GM21619 (cell line): ENCODE results near the gene CNTNAP2.

Experiments used
- ATAC-seq: cut with Tn5 transposase; IDR thresholded peaks from one replicate; pipeline ENCODE4 v1.9.1; 2021; ENCODE audit not compliant: unreplicated experiment

The CNTNAP2 gene

DNA sequence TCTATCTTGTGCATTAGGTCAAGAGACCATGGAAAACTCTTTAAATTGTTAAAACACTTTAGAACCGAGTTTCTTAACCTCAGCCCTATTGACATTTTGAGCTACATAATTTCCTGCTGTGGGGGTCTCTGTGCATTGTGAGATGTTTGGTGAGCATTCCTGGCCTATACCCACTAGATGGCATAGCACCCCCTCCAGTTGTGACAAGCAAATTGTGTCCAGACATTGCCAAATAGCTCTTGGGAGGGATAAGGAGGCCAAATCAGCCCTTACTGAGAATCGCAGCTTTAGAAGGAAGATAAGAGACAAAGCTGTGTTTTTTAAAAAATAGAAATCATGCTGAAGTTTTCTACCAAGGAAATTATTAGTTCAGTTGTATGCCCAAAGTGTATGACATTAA, 1315.5 kb downstream of the CNTNAP2 start:
- ATAC-seq = no peak

DNA sequence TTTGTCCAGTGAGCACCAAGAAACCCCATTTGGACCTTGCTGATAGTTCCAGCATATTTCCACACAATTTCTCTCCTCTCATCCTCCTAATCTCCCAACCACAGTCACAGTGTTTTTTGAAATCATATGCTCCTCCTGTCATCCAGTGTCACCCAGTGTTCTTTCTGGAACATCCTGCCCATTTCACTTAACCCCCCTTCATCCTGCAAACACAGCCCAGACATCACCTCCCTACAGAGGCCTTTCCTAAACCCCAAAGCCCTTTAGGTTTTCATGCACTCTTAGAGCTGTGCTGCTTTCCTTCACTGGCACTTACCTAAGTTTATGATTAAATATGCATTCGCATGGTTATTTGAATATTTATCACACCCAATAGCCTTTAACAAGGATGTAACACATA, 1316.0 kb downstream of the CNTNAP2 start:
- ATAC-seq = no peak

DNA sequence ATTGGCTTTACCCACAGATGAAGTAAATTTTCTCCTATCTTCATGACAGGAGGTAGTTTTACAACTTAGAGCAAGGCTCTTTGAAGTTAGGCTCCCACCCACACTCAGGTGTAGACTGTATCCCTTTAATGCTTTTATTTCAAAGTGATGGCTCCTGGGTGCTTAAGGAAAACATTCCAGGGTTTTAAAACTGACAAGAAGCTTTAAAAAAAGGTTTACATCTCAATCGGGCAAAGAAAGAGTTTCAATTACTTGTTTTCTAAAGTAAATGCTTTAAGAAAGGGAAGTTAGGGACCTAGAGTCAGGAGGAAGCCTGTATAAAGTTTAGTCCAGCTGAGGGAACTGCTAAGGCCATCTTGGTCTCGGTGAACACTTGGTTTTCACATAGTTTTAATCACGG, 1320.1 kb downstream of the CNTNAP2 start:
- ATAC-seq = no peak

DNA sequence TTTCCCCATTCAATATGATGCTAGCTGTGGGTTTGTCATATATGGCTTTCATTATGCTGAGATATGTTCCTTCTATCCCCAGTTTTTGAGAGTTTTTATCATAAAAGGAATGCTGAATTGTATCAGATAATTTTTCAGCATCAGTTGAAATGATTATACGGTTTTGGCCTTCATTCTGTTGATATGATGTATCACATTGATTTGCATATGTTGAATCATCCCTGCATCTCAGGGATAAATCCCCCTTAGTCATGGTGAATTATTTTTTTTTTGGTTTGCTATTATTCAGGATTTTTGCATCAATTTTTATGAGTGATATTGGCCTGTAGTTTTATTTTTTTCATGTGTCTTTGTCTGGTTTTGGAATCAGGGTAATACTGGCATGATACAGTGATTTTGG, 1321.6 kb downstream of the CNTNAP2 start:
- ATAC-seq = no peak

DNA sequence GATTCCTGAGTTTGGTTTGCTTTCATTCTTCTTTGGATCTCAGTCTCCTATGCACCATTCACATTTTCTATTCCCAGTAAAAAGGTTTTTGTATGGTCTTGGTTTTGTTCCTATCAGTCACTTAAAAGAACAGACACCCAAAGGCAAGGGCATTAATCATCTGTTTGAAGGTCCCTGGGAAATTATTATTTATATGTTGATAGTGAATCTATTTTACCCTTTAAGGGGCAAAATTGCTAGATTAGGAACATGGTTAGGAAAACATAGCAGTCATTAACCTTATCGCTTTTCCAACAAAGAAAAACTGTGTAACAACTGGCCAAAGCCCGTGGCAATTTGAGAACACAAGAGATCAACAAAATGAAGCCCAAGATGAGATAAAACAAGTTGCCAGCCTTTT, 1327.3 kb downstream of the CNTNAP2 start:
- ATAC-seq = no peak

DNA sequence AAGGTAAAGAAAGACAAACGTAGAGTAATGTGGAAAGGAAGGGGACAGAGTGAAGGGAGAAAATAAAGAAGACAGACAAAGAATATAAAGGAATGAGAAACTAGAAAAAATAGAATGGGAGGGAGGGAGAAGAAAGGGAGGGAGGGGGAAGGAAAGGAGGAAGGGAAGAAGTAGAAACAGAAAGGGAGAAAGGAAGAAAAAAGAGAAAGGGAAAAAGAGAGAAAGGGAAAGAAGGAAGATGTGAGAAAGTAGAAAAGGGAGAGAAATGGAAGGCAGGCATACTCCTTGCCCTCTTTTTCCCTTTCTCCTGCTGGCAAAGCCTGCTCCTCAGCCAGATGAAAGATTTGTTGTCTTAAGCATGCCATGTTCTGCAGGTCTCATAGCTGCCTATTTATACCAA, 1336.2 kb downstream of the CNTNAP2 start:
- ATAC-seq = no peak

DNA sequence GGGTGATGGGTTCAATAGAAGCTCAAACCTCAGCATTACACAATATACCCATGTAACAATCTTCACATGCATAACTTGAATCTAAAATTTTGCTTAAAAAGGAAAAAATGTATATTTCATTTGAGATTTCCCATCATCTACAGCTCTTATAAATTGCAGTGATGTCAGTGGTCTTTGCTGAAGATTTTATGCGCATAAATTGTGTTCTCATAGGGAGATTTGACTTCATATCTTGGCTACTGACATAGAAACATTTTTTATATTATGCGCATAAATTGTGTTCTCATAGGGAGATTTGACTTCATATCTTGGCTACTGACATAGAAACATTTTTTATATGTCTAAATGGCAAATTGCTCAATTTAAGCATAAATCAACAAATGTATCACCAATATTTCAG, 1348.6 kb downstream of the CNTNAP2 start:
- no peak for ATAC-seq

DNA sequence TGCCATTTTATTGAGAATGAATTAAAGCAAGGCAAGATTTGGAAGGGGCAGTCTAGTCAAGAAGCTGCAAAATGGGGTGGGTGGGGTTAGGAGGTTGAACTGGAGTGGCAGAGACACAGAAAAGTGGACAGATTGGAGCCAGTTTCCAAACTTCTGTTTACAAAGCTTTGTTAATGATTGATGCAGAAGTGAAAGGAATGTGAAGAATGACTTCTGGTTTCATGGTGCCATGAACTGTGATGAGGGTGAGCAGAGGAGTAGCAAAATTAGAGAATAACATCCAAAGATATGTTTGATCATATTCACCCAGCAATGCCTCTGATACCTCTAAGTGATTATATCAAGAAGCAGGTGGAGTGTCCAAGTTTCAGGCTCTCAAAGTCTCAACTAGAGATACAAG, 1356.0 kb downstream of the CNTNAP2 start:
- no peak for ATAC-seq

DNA sequence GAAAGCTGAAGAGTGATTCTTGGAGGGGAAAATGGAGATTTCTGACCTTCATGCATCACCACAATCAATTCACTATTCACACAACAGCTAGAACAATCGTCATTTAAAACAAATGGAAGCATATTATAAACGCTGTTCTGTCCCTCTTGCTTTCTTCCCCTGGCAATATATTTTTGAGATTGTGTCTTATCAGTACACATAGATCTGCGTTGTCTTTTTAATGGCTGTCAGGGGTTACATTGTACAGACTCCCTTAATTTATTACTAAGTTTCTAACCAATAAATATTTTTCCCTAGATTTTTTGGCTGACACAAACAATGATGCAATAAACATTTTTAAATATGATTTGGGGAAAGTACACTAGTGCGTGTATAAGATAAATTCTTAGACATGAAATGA, 1358.3 kb downstream of the CNTNAP2 start:
- no peak for ATAC-seq

DNA sequence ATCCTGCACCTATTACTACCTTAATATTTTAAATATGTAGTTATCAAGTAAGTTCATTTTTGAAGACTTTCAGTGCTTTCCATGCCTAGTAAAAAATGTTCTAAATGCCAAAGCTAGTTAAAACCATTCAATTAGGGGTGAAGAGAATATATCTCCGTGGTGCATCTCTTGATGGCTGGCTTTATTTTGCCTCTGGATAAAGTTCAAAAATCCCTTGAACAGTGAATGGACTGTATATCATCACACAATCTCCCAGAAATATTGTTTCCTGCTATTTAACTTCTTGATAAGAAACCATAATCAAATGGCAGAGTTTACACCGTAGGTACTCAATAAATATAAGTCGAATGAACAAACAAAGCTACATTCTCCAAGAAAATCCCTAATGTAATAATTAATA, 1360.9 kb downstream of the CNTNAP2 start:
- no peak for ATAC-seq

DNA sequence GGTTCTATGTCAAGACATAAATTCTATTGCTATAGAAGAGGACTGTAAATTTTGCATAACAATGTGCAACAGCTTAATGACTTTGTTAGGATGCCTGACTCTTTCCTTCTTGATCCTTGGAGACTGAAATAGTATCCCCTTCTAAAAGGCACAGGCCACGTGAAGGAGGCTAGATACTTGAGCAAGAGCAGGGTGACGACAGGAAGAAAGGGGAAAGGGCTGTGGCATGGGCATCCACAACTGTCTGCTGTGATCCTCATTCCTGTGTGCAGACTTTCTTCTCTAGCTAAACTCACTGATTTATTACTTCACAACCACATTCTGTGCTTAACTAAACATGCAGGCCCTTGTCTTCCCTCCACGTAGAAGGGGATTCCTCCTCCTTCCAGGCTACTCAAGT, 1362.2 kb downstream of the CNTNAP2 start:
- no peak for ATAC-seq

DNA sequence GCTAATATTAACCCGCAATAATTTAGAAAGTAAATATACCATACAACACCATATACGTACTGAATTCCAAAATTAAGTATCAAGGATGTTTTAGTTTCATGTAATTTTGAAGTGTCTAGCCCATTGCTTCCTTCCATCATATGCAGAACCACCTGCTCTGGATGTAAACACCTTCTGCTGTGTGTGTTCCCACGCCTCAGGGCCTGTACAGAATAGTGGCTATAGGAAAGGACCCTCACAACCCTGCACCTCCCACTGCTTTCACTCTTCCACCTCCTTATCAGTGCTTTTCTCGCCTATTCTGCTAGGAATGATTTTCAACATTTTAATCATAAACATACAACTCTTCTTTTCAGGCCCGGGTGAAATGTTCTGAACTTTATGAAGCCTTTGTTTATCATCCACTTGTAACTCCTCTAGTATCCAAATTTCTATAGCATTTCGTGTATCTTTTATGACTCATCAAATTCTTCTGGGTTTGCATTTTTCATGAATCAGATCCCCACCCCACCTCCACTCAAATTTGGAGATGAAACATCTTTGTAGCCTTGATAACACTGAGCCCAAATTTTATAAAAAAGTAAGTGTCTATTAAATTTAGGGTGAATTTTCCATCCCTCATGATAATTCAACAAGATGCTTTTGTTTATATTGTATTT, 1367.2 kb downstream of the CNTNAP2 start:
- no peak for ATAC-seq

DNA sequence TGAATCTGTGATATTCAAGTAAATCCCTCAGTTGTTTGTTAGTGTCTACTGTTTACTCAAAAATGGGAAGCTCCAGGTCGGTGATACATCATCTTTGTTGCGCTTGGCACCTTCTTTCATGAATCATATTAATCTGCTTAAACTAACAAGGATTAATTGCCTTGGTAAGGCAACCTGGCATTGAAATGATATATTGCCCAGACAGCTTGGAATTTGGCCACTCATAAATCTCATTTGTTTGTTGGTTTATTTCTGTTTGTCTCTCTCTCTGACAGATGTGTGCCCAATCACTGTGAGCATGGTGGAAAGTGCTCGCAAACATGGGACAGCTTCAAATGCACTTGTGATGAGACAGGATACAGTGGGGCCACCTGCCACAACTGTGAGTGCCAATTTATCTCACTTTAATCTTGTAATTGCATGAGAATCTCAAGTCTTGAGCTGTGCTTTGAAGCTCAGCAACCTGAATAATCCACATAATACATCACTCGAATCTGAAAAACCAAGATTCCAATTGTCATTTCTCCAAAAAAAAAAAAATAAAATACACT, 1369.1 kb downstream of the CNTNAP2 start:
- ATAC-seq = no peak

DNA sequence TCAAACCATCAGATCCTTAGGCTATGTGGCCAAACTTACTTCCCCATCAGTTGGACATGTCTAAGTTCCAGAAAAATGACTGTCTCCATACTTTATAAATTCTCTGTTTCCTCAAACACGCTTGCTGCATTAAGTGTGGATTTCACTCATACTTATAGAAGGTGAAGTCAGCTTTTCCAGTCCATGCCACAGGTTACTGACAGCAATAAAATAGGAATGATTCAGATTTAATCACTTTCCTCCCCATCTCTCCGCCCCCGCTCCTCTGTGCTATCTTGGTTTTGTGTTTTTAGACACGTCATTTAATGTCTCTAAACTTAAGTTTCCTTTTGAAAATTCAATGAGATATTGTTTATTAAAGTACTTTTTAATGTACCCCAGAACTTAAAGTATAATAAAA, 1376.0 kb downstream of the CNTNAP2 start:
- ATAC-seq = no peak

DNA sequence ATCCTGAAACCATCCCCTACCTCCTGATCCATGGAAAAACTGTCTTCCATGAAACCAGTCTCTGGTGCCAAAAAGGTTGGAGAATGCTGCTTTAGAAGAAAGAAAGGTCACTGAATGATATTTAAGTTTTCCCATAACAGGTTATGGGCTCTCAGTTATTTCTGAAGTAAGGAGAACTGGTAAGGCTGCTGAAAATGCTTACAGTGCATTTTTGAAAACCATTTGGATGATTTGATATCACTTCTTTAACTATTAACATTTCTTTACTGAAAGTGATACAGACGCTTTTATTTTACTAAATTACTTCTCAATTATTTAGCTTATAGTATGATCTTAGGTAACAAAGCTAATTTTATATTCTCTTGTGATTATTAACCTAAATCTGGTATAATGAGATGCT, 1379.6 kb downstream of the CNTNAP2 start:
- ATAC-seq = no peak

DNA sequence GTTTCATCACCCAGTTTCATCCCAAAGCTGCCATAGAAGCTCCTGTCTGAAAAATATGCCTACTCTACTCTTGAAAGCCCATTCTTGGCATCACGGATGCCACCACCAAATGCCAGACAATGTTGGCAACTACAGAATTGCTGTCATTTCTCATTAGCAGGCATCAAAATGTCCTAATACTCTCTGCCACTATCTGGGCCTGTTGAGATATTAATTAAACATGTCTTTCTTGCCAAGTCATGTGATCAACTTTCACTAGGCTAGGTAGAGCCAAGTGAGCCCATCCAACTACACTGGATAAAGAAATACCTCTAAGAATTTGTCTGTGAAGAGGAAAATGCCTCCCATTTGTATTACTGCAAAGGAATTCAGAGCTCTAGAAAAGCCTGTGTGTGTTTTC, 1380.6 kb downstream of the CNTNAP2 start:
- no peak for ATAC-seq

DNA sequence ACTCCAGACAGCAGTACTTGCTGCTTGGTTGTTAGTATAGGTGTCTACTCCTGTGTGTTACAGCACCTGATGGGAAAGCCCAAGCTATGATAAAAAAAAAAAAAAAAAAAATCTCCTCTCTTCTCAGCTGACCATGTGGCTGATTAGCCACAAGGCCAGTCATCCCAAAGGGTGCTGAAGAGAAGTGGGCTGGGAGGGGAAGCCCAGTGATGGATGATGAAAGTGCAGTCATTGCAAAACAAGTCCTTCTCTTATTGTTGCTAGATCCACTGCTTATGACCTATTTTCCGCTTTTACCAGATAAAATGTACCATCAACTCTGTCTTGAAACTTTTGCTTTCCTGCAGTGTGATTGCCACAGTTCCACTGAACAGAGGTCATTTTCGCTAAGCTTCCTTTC, 1381.5 kb downstream of the CNTNAP2 start:
- ATAC-seq = no peak

DNA sequence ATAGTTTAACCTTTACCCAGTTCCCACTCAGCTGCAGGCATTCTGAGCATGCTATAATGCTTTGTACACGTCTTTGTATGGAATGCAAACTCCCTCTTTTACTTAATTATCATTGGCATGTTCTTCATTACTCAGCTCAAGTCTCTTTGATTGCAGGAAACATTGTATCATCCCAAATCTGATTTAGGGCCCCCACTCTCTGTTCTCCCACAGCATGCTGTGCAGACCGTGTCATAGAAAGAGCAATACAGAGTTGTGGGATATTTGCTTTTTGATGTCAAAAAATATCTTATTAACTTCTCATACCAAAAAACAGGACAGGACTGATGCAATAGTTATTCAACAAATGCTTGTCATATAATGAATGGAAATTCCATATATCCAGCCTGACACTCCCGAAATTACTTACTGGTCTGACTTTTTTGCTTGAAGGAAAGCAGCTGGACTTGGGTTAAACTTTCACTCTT, 1392.5 kb downstream of the CNTNAP2 start:
- ATAC-seq = no peak

DNA sequence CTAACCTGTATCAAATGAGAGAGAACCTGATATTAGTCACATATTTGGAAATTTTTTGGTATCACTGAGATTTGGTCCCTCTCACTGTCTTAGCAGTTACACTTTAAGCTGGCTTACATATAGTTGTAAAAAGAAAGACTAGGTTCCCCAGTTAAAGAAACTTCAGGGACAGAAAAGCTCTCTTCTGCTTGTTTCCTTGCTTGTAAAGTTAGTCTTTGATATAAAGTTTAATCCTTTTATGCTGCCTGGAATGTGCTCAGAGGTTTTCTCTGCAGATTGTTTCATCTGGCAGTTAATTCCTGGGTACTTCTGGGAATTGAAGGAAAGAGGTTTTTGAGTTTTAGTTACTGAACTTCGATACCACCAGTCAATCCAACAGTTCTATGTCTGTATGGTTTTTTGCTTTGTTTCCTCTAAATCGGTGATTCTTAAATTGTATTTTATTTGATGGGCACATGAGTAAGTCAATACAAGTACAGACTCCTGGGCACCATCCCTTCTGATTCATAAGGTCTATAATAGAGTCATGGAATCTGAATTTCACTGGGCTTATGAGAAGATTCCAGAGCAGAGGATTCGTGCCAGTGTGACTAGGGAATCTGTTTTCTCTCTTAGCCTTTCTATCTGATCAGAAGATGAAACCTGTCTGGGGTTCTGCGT, 1393.1 kb downstream of the CNTNAP2 start:
- ATAC-seq = no peak

DNA sequence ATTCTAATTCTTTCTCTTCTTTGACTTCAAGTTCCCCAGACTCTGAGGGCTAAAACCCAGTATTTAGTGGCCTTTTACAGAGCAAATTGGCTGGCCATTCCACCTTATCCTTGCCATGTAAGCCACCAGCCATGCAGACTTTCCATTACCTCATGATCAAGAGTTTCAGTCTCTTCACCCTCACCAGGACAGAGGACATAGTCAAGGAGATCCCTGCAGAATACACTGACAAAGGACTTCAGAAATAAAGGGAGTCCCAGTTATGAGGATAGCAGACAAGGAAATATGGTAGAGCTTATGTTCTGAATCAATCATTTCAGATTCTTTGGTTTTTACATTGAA, 1393.6 kb downstream of the CNTNAP2 start:
- ATAC-seq = no peak

DNA sequence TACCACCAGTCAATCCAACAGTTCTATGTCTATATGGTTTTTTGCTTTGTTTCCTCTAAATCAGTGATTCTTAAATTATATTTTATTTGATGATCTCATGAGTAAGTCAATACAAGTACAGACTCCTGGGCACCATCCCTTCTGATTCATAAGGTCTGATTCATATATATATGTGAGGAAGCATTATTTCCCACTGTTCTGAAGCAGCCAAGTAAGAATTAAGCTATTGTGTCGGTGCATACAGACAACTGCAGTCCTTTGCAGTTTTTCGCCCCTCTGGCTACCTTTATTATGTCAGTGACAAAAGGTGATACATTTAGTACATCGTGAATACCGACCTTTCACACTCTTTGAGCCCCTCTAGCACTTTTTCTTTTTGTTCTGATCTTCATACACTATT, 1394.3 kb downstream of the CNTNAP2 start:
- ATAC-seq = no peak

DNA sequence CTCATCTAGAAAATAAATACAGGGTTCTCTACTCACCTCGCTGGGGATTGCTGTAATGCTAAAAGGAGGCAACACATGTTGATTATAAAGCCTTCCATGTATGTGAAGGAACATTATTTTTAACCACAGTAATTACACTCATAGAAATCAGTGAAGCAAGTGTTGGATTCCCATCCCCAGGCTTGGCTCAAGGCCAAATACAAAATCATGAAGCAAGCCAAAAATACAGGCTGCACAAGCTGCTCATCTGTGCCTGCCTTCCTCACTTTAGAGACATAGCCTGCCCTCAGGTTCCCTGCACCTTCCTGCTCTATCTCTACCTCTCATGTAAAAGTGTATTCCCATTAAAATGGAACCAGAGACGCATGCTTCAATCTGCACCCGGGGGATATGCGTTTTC, 1396.8 kb downstream of the CNTNAP2 start:
- no peak for ATAC-seq

DNA sequence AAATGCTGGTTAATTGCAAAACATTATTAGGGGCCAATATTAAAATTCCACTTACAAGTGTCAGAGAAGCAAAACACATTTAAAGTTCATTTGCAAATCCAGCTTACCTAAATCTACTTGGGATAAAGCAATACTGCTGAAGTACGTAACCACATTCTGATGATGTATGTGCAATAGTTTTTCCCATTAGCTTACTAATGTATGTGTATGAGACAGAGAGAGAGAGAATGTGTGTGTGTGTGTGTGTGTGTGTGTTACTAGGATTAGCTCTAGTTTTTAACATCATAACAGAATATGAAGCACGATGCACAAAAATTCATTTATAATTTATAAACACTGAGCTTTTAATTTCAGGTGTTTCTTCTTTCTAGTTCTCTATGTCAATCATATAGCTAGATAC, 1399.8 kb downstream of the CNTNAP2 start:
- no peak for ATAC-seq
